A673 (cell line): ENCODE results near the gene TMEM18.

Source experiments
- EZH2 ChIP-seq: fragments of 200-600 bp; sonication (generic); IDR thresholded peaks from 2 replicates; pipeline ENCODE4 v1.6.1; 2017; ENCODE audit warnings: borderline replicate concordance, low read depth, mild to moderate bottlenecking, mixed read lengths, antibody characterized with exemption, low read length; ENCODE audit not compliant: poor library complexity, severe bottlenecking
- TF ChIP-seq, protein P1 (sequence below): fragments of 300-800, 200-600 bp; sonication (generic); conservative IDR thresholded peaks from 2 replicates; pipeline ENCODE4 v1.5.1; 2017; ENCODE audit warnings: low read depth, mild to moderate bottlenecking, antibody characterized with exemption, low read length, moderate library complexity, mixed read lengths

DNA sequence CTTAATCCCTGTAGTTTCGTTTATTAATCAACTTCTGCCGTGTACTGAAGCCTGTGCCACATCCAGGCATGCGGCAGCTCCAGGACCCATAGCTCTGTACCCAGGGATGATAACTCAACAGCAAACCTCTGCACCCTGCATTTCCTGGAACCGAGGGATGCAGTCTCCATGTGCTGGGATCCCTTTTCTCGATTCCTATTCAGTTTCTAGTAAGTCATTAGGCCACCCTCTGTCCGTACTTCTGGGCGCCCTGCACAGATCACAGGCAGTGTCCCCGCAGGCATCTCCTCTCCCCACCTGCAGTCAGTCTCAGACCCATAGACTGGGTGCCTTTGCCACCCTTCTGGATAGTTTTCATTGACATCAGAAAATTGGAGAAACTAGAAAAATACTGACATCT, 18.8 kb downstream of the TMEM18 start:
- TF ChIP-seq, protein P1, sequence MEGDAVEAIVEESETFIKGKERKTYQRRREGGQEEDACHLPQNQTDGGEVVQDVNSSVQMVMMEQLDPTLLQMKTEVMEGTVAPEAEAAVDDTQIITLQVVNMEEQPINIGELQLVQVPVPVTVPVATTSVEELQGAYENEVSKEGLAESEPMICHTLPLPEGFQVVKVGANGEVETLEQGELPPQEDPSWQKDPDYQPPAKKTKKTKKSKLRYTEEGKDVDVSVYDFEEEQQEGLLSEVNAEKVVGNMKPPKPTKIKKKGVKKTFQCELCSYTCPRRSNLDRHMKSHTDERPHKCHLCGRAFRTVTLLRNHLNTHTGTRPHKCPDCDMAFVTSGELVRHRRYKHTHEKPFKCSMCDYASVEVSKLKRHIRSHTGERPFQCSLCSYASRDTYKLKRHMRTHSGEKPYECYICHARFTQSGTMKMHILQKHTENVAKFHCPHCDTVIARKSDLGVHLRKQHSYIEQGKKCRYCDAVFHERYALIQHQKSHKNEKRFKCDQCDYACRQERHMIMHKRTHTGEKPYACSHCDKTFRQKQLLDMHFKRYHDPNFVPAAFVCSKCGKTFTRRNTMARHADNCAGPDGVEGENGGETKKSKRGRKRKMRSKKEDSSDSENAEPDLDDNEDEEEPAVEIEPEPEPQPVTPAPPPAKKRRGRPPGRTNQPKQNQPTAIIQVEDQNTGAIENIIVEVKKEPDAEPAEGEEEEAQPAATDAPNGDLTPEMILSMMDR, result no peak
- TF ChIP-seq EZH2, result no peak
